Body of pancreas (tissue), 4 donors: ENCODE results near the gene PPP1R9A. TPM values are rescaled to one million over a fixed set of nuclear protein-coding genes. Genes with fewer than 3 reads are reported as not detected.

Experiments
- ATAC-seq: fragments of 150-250 bp; one replicate; pipeline ENCODE4 v1.9.1; 2016
- DNase-seq, 4 donors: peaks; one replicate each; pipeline ENCODE4 v3.0.0-alpha.2; 2019
- H3K27ac ChIP-seq, 4 donors: fragments of 200-600 bp; sonication (generic); 1 replicate in 3 of 4; 2 replicates in 1 of 4; pipeline versions ENCODE4 v1.5.1 to v1.6.1; 2016 to 2019; ENCODE audit warnings: mild to moderate bottlenecking in 1 of 4, mixed read lengths in 1 of 4, moderate library complexity in 1 of 4
- H3K27me3 ChIP-seq, 2 donors: fragments of 200-600 bp; sonication (generic); one replicate each; pipeline ENCODE4 v1.6.0; 2016; ENCODE audit warnings: mild to moderate bottlenecking in 1 of 2
- H3K36me3 ChIP-seq, 2 donors: fragments of 200-600 bp; sonication (generic); replicated peaks in 1 of 2; 2 replicates each; pipeline ENCODE4 v1.5.1; 2016; ENCODE audit warnings: low read depth in 2 of 2; ENCODE audit not compliant: insufficient read depth in 1 of 2
- H3K4me1 ChIP-seq: fragments of 200-600 bp; sonication (generic); one replicate; pipeline ENCODE4 v1.6.0; 2016
- H3K4me3 ChIP-seq, 2 donors: fragments of 200-600 bp; sonication (generic); 1 replicate in 1 of 2; 2 replicates in 1 of 2; pipeline ENCODE4 v1.5.1; 2016 to 2019
- H3K9me3 ChIP-seq, 3 donors: fragments of 200-600 bp; sonication (generic); 1 replicate in 2 of 3; 2 replicates in 1 of 3; pipeline ENCODE4 v1.5.1; 2016
- POLR2A ChIP-seq, 3 donors: fragments of 450-650 bp; IDR thresholded peaks; one replicate each; pipeline ENCODE4 v1.6.1; 2016; ENCODE audit warnings: antibody characterized with exemption in 3 of 3, mild to moderate bottlenecking in 2 of 3
- WGBS, 2 donors: methylation state at CpG; one replicate each; pipeline ENCODE4 v1.1.5; 2017; 5-methylcytosine and 5-hydroxymethylcytosine counted together
- intact Hi-C: fragments of 100-400 bp; cut with DNase I; formaldehyde crosslinking; loops from one replicate; pipeline ENCODE4 v1.15.1; 2023
- total RNA-seq, 2 donors: library from RNA; depleted of rRNA; stranded (reverse); fragments of >200 nt; gene quantifications; one replicate each; pipeline ENCODE4 v1.1.0, GENCODE V29; 2016
- TF ChIP-seq, protein P1 (sequence below), 7 experiments: fragments of 450-650 bp in 4 of 7; fragments of 200-600 bp in 3 of 7; sonication (generic) in 3 of 7; IDR thresholded peaks; one replicate each; pipeline ENCODE4 v1.5.1; 2016 to 2019; ENCODE audit warnings: antibody characterized with exemption in 7 of 7

Gene PPP1R9A
- total RNA-seq, 2 donors from 2014 or later = 16.1 to 44.2 TPM

DNA sequence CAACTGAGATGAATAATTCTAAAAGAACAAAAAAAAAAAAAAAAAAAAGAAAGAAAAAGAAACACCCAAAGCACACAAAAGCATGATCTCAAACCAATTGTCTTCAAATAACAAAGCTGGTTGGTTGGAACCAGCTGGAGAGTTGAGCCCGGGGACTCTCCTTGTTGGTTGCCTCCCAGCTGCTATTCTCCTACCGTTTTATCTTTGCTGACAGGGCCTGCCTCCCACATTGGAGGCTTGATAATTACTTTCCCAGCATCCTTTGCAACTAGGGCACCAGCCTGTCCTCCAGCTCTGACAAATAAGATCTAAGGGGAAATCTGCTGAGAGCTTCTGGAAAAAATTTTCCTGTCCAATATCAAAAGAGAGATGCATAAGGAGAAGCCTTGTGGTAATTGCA lies 410.2 kb downstream of the PPP1R9A start:
- 14 to 30% methylated on average over 2 of the region's 2 CpGs for whole genome bisulfite sequencing, 2 donors
- intact Hi-C loops = no loop called here
- TF ChIP-seq, protein P1, sequence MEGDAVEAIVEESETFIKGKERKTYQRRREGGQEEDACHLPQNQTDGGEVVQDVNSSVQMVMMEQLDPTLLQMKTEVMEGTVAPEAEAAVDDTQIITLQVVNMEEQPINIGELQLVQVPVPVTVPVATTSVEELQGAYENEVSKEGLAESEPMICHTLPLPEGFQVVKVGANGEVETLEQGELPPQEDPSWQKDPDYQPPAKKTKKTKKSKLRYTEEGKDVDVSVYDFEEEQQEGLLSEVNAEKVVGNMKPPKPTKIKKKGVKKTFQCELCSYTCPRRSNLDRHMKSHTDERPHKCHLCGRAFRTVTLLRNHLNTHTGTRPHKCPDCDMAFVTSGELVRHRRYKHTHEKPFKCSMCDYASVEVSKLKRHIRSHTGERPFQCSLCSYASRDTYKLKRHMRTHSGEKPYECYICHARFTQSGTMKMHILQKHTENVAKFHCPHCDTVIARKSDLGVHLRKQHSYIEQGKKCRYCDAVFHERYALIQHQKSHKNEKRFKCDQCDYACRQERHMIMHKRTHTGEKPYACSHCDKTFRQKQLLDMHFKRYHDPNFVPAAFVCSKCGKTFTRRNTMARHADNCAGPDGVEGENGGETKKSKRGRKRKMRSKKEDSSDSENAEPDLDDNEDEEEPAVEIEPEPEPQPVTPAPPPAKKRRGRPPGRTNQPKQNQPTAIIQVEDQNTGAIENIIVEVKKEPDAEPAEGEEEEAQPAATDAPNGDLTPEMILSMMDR (IDR thresholded peaks at IDR 0.05) = no peak
- no peak for TF ChIP-seq POLR2A (IDR thresholded peaks at IDR 0.05)
- Histone ChIP-seq H3K27ac (no peak overlapping the region), H3K27me3 (no peaks in the 10 kb centered on the region), H3K4me3 (no peak overlapping the region), H3K36me3 (no peaks in the 10 kb centered on the region), H3K9me3 (no peaks in the 10 kb centered on the region), H3K4me1 (no peaks in the 10 kb centered on the region)
- ATAC-seq = no peak
- no peak for DNase-seq

DNA sequence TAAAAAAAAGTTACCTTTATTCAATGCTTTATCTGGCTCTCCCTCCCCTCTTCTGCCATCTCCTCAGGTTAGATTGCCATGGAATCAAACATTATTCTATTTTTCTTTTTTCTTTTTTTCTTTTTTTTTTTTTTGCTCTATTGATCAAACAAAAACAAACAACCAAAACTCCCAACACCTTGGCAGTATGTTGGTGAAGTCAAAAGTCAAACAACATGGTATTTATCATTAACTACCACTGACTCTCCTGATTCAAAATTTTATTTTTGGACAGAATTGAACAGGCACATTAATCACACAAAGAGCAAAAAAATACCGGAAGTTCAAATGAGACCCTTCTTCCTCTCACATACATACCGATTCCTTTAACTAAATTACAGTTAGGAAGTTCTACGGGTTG lies 410.6 kb downstream of the PPP1R9A start:
- H3K4me3 ChIP-seq = no peak overlapping the region
- H3K27ac ChIP-seq = no peak overlapping the region
- WGBS, 2 donors = 44 to 48% methylated on average over 3 of the region's 3 CpGs
- ATAC-seq = no peak
- no peaks in the 10 kb centered on the region for H3K27me3 ChIP-seq
- no peaks in the 10 kb centered on the region for H3K9me3 ChIP-seq
- H3K4me1 ChIP-seq = no peaks in the 10 kb centered on the region
- DNase-seq = no peak
- intact Hi-C loops = no loop called here
- no peaks in the 10 kb centered on the region for H3K36me3 ChIP-seq
- no peak for TF ChIP-seq POLR2A (IDR thresholded peaks at IDR 0.05)
- TF ChIP-seq, protein P1 (IDR thresholded peaks at IDR 0.05) = no peak

DNA sequence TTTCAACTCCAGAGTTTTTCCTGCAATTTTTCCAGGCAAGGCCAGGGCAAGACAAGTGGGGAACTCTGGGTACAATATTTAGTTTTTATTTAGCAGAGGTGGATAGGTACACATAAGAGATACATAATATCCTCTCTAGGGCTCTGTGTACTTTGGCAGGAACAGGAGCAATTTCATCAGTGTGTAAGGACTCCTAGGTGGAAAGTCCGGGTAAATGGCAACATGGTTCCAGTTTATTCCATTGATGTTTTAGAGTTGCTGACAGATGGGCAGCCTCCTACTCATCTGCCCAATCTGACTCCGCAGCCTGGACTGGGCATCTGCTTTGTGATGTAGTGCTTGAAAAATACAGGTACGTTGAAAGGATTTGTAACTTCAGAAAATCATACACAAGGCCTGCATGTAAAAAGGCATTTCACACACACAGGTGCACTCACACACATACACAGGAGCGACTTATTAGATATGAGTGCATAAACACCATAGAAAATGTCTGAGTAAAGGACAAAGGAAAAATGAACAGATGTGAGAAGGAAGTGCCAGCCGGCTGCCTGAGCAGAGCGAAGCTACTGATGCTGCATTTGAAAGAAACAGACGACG lies 411.2 kb downstream of the PPP1R9A start:
- ATAC-seq = no peak
- Histone ChIP-seq H3K4me1 (no peaks in the 10 kb centered on the region), H3K9me3 (no peaks in the 10 kb centered on the region), H3K27me3 (no peaks in the 10 kb centered on the region), H3K4me3 (no peak overlapping the region), H3K36me3 (no peaks in the 10 kb centered on the region), H3K27ac (no peak overlapping the region)
- 87 to 90% methylated on average over 8 of the region's 8 CpGs for WGBS, 2 donors
- intact Hi-C loops = no loop called here
- no peak for DNase-seq
- TF ChIP-seq, protein P1 (IDR thresholded peaks at IDR 0.05) = no peak
- no peak for TF ChIP-seq POLR2A (IDR thresholded peaks at IDR 0.05)

DNA sequence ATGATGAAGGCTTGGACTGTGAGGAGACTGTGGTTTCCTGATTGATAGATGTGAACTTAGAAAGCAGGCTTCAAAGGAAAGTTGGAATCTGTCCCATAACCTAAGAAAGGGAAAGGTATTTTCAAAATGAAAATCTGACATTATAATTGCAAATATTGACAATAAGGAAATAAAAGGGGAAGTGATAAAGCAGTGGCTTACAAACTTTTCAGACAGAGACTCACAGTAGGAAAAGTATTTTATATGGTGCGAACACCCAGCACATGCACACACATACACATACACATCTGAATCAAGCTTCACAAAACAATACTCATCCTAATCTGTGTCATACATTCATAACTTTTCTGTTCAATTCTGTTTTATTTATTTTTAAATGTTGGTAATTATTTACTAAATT lies 412.2 kb downstream of the PPP1R9A start:
- Histone ChIP-seq H3K27me3 (no peaks in the 10 kb centered on the region), H3K4me1 (no peaks in the 10 kb centered on the region), H3K27ac (no peak overlapping the region), H3K9me3 (no peaks in the 10 kb centered on the region), H3K36me3 (no peaks in the 10 kb centered on the region), H3K4me3 (no peak overlapping the region)
- ATAC-seq = no peak
- TF ChIP-seq, protein P1 (IDR thresholded peaks at IDR 0.05) = no peak
- DNase-seq = no peak
- 90 to 100% methylated on average over 1 of the region's 1 CpG for WGBS, 2 donors
- intact Hi-C loops = no loop called here

DNA sequence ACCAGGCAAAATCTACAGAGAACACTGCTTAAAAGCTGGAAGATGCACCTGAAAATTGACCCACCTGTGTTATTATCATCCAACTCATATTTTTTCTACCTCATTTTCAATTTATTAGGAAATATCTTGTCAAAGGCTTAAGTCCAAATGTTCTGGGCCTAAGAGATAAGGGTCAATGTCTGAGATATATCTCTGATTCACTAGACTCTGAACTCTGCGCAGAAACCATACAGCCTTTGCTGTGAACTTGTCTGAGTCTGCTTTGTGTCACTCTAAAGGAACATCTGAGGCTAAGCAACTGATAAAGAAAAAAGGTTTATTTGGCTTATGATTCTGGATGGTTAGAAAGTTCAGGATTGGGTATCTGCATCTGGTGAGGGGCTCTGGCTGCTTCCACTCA lies 413.3 kb downstream of the PPP1R9A start:
- H3K4me1 ChIP-seq = no peaks in the 10 kb centered on the region
- no peak for ATAC-seq
- no peak for DNase-seq
- H3K36me3 ChIP-seq = no peaks in the 10 kb centered on the region
- no peaks in the 10 kb centered on the region for H3K27me3 ChIP-seq
- 95 to 100% methylated on average over 1 of the region's 1 CpG for WGBS, 2 donors
- TF ChIP-seq POLR2A (IDR thresholded peaks at IDR 0.05) = no peak
- TF ChIP-seq, protein P1 (IDR thresholded peaks at IDR 0.05) = no peak
- no peaks in the 10 kb centered on the region for H3K9me3 ChIP-seq
- no peak overlapping the region for H3K4me3 ChIP-seq
- intact Hi-C loops = no loop called here
- no peak overlapping the region for H3K27ac ChIP-seq
